ENCODE data around the gene ZNF846.
"Not testable (repeated sequence)": the region's sequence is repeated elsewhere in the genome, so short reads cannot be mapped to it uniquely, and the experiment has no call there.

ZNF846 gene

DNA sequence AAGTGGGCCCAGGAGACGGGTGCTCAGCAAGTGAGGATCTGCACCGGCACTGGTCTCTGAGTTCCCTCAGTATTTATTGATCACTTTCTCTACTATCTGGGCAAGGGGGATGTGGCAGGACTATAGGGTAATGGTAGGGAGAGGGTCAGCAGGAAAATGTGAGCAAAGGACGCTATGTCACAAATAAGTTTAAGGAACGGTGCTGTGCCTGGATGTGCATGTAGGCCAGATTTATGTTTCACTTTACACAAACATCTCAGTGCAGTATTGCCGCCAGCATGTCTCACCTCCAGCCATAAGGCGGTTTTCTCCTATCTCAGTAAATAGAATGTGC lies 15.6 kb upstream of the ZNF846 start:
- DNase-seq (ENCODE audit: low spot score), result not testable (repeated sequence)

DNA sequence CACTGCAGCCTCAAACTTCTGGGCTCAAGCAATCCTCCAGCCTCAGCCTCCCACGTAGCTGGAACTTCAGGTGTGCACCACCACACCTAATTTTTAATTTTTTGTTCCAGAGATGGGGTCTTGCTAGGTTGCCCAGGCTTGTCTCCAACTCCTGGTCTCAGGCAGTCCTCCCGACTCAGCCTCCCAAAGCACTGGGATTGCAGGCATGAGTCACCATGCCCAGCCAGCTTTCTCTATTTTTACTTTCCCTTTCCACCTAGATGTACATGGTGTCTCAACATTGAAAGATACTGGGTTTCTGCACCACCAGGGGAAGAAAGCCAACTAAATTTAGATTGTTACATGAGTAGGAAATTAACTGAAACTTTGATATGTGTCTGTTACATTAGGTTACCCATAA lies 13.8 kb upstream of the ZNF846 start:
- DNase-seq (ENCODE audit: low spot score), result no peak

DNA sequence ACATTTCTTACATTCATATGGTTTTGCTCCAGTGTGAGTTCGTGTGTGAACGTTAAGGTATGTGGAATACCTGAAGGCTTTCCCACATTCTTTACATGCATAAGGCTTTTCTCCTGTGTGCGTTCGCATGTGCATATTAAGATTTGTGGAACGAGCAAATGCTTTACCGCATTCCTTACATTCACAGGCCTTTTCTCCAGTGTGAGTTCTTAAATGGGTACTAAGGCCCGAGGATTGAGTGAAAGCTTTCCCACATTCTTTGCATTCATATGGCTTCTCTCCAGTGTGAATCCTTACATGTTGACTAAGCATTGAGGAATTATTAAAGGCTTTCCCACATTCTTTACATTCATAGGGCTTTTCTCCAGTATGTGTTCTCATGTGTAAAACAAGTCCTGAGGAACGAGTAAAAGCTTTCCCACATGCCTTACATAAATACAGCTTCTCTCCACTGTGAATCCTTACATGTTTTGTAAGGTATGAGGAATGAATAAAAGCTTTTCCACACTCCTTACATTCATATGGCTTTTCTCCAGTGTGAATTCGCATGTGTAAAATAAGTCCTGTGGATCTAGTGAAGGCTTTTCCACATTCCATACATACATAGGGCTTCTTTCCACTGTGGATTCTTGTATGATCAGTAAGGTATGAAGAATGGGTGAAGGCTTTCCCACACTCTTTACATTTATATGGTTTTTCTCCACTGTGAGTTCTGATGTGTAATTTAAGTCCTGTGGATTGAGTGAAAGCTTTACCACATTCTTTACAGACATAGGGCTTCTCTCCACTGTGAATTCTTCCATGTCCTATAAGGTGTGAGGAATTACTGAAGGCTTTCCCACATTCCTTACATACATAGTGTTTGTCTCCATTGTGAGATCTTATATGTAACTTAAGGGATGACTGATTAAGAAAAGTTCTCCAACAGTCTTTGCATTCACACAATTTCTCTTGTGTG lies 10.7 kb downstream of the ZNF846 start:
- no peak for DNase-seq (ENCODE audit: low spot score)

DNA sequence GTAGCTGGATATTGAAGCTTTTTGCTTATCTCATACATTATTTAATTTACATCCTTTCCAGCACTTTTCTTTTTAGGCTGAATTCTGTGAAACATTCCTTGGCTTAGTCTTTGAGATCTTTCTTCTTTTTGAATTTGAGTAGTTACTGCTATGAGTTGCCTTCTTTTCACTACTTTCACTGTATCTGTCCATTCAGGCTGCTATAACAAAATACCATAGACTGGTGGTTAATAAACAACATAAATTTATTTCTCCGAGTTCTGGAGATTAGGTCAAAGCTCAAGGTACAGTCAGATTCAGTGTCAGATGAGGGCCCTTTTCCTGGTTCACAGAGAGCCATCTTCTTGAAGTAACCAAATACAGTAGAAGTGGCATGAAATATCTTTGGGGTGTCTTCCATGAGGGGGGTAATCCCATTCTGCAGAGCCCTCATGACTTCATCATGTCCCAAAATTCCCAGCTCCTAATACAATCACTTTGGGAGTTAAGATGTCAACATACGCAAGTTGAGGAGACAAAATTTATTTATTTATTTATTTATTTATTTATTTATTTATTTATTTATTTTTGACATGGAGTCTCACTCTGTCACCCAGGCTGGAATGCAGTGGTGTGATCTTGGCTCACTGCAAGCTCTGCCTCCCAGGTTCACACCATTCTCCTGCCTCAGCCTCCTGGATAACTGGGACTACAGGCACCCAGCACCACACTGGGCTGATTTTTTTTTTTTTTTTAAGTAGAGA lies 15.7 kb downstream of the ZNF846 start:
- DNase-seq (ENCODE audit: low spot score), result no peak

DNA sequence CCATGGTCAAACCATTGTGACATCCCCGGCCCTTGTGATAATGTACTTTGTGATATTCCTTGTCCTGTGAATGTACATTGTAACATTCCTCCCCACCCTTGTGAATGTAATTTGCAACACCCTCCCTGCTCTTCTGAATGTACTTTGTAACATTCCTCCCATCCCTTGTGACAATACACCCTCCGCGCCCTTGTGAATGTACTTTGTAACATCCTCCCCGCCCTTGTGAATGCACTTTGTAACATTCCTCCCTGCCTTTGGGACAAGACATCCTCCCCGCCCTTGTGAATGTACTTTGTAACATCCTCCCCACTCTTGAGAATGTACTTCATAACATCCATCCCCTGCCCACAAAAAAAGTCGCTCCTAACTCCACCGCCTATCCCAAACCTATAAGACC lies 17.1 kb downstream of the ZNF846 start:
- no peak for DNase-seq (ENCODE audit: low spot score)

DNA sequence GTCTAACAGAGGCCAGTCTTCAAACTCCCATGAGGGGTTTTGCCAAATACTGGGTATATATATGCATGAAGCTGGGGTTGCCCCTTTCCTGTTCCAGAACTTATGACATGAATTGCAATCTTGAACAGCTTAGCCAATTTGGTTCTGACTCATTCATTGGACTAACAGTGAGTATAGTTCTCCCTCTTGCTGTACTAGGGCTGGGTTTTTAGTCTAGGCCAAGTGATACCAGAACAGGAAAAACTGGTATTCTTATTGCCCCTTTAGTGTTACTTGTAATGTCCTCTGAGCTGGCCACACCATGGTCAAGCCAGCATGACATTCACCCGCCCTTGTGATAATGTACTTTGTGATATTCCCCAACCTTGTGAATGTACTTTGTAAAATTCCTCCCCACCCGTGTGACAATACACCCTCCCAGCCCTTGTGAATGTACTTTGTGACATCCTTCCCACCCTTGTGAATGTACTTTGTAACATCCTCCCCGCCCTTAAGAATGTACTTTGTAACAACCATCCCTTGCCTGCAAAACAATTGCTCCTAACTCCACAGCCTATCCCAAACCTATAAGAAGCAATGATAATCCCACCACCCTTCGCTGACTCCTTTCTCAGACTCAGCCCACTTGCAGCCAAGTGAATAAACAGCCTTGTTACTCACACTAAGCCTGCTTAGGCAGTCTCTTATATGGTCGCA lies 26.9 kb downstream of the ZNF846 start:
- no peak for DNase-seq (ENCODE audit: low spot score)

DNA sequence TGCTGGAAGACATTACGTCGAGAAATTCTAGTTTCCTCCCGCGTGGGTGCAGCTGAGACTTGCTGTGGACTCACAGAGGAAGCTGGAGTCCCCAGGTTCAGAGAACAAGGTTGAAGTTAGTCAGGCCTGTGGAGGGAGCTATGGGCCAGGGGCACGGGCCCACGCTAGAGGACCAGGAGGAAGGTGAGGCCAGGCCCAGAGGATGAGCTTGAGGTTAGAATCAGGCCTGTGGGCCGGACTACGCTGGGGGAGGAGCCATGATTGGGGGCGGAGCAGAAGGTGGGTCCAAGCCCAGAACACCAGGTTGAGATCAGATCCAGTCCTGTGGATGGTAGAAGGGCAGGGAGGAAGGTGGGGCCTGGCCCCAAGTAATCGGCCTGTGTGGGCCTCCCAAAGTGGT lies 32.6 kb downstream of the ZNF846 start:
- DNase-seq (ENCODE audit: low spot score), result no peak

DNA sequence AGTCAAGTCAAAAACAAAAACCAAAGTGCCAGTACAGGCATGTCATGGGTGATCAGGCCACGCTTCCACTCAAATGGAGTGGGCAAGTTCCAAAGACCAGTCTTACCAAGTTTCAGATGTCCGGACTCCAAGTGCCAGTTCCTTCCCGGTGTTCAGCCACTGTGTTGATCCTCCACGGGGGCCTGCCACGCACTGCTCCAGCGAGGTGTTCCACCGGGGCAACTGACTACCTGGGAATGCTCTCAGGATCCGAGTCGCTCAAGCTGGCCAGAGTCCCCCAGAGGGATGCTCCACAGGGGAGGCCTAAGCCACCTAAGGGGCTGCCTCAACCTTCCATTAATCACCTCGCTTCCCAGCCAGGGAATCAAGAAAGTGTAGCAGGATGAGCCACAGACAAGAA lies 38.5 kb downstream of the ZNF846 start:
- DNase-seq (ENCODE audit: low spot score), result not testable (repeated sequence)

DNA sequence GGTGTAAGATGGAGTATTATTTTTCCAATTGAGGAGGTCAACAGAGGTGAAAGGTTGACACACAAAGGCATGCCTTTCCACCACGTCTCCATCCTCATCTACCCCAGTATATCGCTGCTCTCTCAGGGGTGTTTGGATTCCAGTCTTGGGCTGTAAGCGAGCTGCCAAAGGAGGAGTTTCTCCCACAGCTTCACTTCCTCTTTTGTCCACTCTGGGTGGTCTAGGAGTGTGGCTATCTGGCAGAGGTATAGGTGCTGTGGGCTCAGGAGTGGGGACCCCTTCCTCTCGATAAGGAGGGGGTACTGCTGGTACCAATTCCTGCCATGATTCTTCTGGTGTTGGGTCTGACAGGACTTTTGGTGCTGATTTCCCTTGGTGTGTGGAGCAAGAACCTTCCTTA lies 39.4 kb downstream of the ZNF846 start:
- DNase-seq (ENCODE audit: low spot score), result no peak

DNA sequence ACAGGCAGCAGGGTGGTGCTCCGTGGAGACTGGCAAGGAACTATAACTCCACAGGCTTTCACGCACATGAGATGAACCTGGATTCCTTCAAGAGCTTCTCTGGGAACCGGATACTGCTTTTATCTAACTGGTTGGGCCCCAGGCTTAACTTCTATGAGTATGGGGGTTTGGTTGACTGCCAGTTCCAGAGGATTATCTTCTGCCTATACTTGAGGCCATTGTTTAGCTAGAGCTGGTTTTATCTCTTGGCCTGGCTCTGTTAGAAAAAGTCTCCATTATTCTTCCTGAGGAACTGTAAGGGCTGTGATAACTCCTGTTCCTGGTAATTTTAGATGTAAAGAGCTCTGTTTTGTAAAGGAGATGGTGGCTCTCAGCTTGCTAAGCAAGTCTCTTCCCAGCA lies 40.9 kb downstream of the ZNF846 start:
- DNase-seq (ENCODE audit: low spot score), result no peak

DNA sequence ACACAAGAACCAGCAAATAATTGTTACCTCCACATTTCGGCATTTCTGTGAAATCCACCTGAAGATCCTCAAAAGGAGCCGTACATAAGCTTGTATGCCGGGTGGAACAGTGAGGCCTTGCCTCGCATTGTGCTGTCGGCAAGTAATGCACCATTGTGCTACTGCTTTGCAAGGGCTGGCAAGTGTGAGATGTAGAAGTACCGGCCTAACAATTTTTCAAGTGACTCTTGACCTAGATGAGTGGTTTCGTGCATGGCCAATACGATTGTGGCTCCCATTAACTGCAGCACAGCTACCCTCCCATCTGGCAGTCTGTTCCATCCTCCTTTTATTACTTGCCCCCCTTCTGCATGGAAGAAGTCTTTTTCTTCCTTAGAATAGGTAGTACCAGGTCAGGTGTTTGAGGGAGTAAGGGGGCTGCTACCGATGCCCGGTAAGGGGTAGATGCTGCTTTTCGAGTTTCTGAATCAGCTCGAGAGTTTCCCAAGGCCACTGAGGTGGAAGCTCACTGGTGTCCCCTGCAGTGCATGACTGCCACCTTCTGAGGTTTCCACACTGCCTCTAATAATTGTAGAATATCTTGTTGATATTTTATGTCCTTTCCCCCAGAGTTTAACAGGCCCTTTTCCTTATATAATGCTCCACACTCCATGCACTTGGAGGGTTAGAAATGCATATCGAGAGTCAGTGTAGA lies 42.9 kb downstream of the ZNF846 start:
- DNase-seq (ENCODE audit: low spot score), result not testable (repeated sequence)

DNA sequence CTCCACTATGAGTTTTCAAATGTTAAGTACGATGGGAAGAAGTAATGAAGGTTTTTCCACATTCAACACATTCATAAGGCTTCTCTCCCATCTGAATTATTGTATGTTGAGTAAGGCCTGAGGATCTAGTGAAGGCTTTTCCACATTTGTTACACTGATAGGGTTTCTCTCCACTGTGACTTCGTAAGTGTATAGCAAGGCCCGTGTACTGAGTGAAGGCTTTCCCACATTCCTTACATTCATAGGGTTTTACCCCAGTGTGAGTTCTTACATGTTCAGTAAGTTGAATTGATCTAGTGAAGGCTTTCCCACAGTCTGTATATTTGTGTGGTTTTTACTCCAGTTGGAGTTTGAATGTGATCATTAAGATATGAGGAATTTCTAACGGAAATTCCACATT lies 44.4 kb downstream of the ZNF846 start:
- DNase-seq (ENCODE audit: low spot score), result no peak

DNA sequence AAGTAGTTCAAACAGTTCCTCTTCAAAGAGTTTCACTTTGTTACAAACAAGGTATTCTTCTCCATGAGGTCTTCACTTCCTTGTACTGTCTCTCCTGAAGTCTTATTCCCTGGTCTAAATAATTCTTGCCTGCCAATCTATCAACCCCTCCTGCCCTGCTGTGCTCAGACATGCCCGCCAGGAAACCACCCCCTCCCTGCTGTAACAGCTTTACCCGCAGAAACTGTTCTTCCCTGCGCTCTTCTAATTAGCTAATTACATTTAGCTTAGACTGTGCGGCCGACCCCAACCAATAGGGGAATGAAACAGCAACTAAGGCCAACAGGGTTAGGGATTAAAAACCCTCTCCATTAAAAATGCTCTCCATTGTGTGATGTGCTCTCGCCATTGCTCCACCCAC lies 46.7 kb downstream of the ZNF846 start:
- DNase-seq (ENCODE audit: low spot score), result no peak

DNA sequence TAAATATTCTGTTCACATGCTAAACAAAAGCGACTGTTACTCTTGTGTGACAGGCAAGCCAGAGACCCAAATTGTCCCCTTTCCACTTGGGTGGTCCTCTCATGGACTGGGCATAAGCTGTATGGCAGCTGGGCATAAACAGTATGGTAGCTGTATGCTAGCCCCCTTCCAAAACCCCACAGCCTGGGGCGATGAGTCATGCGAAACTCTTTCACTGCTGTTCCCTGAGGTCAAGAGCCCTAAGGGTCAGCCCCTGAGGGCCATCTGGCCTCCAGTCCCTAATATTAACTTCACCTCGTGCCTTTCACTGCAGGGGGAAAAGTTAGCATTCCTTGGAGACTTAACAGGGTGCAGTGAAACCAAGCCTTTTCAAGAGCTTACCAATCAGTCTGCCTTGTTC lies 48.0 kb downstream of the ZNF846 start:
- no peak for DNase-seq (ENCODE audit: low spot score)

DNA sequence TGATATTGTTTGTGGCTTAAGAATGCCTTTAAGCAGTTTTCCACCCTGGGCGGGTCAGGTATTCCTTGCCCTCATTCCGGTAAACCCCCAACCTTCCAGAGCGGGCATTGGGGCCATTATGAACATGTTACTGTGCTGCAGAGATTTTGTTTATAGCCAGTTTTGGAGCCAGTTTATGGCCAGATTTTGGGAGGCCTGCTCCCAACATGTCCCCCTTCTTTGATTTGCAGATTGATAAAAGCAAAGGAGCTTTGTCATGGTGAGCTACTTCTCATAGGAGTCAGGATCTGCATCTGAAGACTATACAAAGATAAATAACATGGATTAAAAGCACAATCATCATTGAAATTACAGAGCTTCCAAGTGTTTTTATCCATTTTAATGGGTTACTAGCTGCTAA lies 56.7 kb downstream of the ZNF846 start:
- no peak for DNase-seq (ENCODE audit: low spot score)

DNA sequence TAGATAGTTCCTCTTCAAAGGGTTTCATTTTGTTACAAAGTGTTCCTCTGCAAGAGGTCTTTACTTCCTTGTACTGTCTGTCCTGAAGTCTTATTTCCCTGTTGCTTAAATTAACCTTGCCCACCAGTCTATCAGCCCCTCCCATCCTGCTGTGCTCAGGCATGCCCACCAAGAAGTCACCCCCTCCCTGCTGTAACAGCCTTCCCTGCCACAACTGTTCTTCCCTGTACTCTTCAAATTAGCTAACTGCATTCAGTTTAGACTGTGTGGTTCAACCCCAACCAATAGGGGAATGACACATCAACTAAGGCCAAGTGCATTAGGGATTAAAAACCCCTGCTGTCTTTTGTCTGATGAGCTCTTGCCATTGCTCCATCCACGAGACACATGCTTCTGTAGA lies 59.2 kb downstream of the ZNF846 start:
- DNase-seq (ENCODE audit: low spot score), result no peak

DNA sequence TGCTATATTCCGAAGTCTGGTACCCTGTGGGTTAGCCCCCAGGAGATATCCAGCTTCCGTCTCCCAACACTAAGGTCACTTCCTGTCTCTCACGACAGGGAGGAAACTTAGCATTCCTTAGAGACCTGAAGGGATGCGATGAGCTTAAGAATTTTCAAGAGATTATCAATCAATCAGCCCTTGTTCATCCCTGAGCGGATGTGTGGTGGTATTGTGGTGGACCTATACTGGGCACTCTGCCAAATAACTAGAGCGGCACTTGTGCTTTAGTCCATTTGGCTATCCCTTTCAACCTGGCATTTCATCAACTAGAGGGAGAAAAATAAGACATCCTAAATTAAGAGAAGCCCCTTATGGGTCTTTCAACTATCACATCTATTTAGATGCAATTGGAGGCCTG lies 62.7 kb downstream of the ZNF846 start:
- DNase-seq (ENCODE audit: low spot score), result no peak

DNA sequence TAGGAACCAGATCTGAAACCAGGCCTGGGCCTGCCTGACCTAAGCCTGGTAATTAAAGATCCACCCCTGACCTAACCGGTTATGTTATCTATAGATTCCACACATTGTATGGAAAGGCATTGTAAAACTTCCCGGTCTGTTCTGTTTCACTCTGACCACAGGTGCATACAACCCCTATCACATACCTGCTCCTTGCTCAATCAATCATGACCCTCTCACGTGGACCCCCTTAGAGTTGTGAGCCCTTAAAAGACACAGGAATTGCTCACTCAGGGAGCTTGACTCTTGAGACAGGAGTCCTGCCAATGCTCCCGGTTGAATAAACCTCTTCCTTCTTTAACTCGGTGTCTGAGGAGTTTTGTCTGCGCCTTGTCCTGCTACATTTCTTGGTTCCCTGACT lies 66.4 kb downstream of the ZNF846 start:
- DNase-seq (ENCODE audit: low spot score), result no peak

Measured in AG08396 (cell line).